Esophagus squamous epithelium (tissue), 5 donors: ENCODE measurements around the gene WNK2. TPM values are rescaled to one million over a fixed set of nuclear protein-coding genes. Genes with fewer than 3 reads are reported as not detected.

ENCODE experiments used
- DNase-seq: peaks from one replicate; lab custom pipeline; 2025; lab: John Stamatoyannopoulos, UW
- H3K27ac ChIP-seq, 4 donors: fragments of 200-600 bp; sonication (generic); one replicate each; pipeline ENCODE4 v1.5.1; 2016 to 2019; ENCODE audit warnings: mild to moderate bottlenecking in 1 of 4
- H3K27me3 ChIP-seq, 4 donors: fragments of 200-600 bp; sonication (generic); 1 replicate in 3 of 4; 2 replicates in 1 of 4; pipeline versions ENCODE4 v1.5.1 to v1.6.0; 2017 to 2021; ENCODE audit warnings: antibody characterized with exemption in 1 of 4
- H3K36me3 ChIP-seq, 3 donors: fragments of 200-600 bp; sonication (generic); one replicate each; pipeline ENCODE4 v1.5.1; 2016 to 2019
- H3K4me1 ChIP-seq, 3 donors: fragments of 200-600 bp; sonication (generic); one replicate each; pipeline ENCODE4 v1.5.1; 2017 to 2019
- H3K4me3 ChIP-seq, 4 donors: fragments of 200-600 bp; sonication (generic); 1 replicate in 3 of 4; 2 replicates in 1 of 4; pipeline ENCODE4 v1.5.1; 2016 to 2019; ENCODE audit warnings: mild to moderate bottlenecking in 2 of 4, moderate library complexity in 1 of 4
- H3K9me3 ChIP-seq, 3 donors: fragments of 200-600 bp; sonication (generic); one replicate each; pipeline ENCODE4 v1.5.1; 2016 to 2019
- CTCF ChIP-seq, 6 experiments: fragments of 450-650 bp in 4 of 6; fragments of 200-600 bp in 2 of 6; sonication (generic) in 2 of 6; IDR thresholded peaks; one replicate each; pipeline ENCODE4 v1.5.1; 2016 to 2019; ENCODE audit warnings: antibody characterized with exemption in 6 of 6, mild to moderate bottlenecking in 4 of 6, moderate library complexity in 4 of 6
- POLR2A ChIP-seq, 4 donors: fragments of 450-650 bp; IDR thresholded peaks; one replicate each; pipeline ENCODE4 v1.6.1; 2017; ENCODE audit warnings: antibody characterized with exemption in 4 of 4, mild to moderate bottlenecking in 4 of 4, moderate library complexity in 3 of 4
- WGBS, 2 donors: methylation state at CpG; one replicate each; pipeline ENCODE4 v1.1.5; 2018; 5-methylcytosine and 5-hydroxymethylcytosine counted together
- intact Hi-C: fragments of 100-400 bp; cut with DNase I; formaldehyde crosslinking; loops from one replicate; pipeline ENCODE4 v1.15.0; 2022
- total RNA-seq, 4 donors: library from RNA; depleted of rRNA; stranded (reverse); fragments of >200 nt; gene quantifications; one replicate each; pipeline ENCODE4 v1.1.0, GENCODE V29; 2016
- donor health status: DM: yes; HTN: yes; CAD: no.

Gene WNK2
- total RNA-seq, 4 donors from 2014 or later: 0.40 to 8.8 (median 5.2) TPM

- TF ChIP-seq CTCF (IDR thresholded peaks at IDR 0.05) (no peak), POLR2A (IDR thresholded peaks at IDR 0.05) (no peak)
- Histone ChIP-seq H3K27ac (no peak overlapping the region), H3K27me3 (peaks cover 0 to 20% (median 0%) of the 10 kb centered on the region in 4 donors), H3K4me1 (no peaks in the 10 kb centered on the region), H3K9me3 (no peaks in the 10 kb centered on the region), H3K4me3 (no peak overlapping the region), H3K36me3 (no peaks in the 10 kb centered on the region)
- no peak for DNase-seq
- WGBS, 2 donors: 53 to 76% methylated on average over 5 to 10 of the region's 12 CpGs
- intact Hi-C loops: loop anchor here (5.0 kb wide), 1 partner anchor 138 kb away; no protein-coding TSS in a partner anchor
These were observed 116.7 kb downstream of the WNK2 start for GRCh38 chr9:93300585-93301081.

GRCh38 chr9:93301291-93301811 lies 117.4 kb downstream of the WNK2 start:
- intact Hi-C loops: loop anchor here (5.0 kb wide), 1 partner anchor 139 kb away; no protein-coding TSS in a partner anchor
- Histone ChIP-seq H3K27me3 (peaks cover 0 to 19% (median 0%) of the 10 kb centered on the region in 4 donors), H3K36me3 (no peaks in the 10 kb centered on the region), H3K4me1 (no peaks in the 10 kb centered on the region), H3K27ac (no peak overlapping the region), H3K9me3 (no peaks in the 10 kb centered on the region), H3K4me3 (no peak overlapping the region)
- WGBS, 2 donors: 82 to 83% methylated on average over 8 to 15 of the region's 17 CpGs
- DNase-seq: no peak
- no peak for TF ChIP-seq POLR2A (IDR thresholded peaks at IDR 0.05)
- no peak for TF ChIP-seq CTCF (IDR thresholded peaks at IDR 0.05)

- intact Hi-C loops: loop anchor here (5.0 kb wide), 1 partner anchor 140 kb away; no protein-coding TSS in a partner anchor
- H3K4me1 ChIP-seq: no peaks in the 10 kb centered on the region
- no peak overlapping the region for H3K27ac ChIP-seq
- no peak overlapping the region for H3K4me3 ChIP-seq
- no peaks in the 10 kb centered on the region for H3K36me3 ChIP-seq
- H3K27me3 ChIP-seq: peaks cover 0 to 13% (median 0%) of the 10 kb centered on the region in 4 donors
- DNase-seq: no peak
- 86 to 88% methylated on average over 13 to 15 of the region's 16 CpGs for WGBS, 2 donors
- TF ChIP-seq CTCF (IDR thresholded peaks at IDR 0.05) (no peak), POLR2A (IDR thresholded peaks at IDR 0.05) (no peak)
- no peaks in the 10 kb centered on the region for H3K9me3 ChIP-seq
These were observed 118.1 kb downstream of the WNK2 start for GRCh38 chr9:93301911-93302541.

- intact Hi-C loops: loop anchor here (5.0 kb wide), 1 partner anchor 140 kb away; no protein-coding TSS in a partner anchor
- no peak overlapping the region for H3K4me3 ChIP-seq
- DNase-seq: no peak
- H3K27me3 ChIP-seq: peaks cover 0 to 6% (median 0%) of the 10 kb centered on the region in 4 donors
- TF ChIP-seq POLR2A (IDR thresholded peaks at IDR 0.05) (no peak), CTCF (IDR thresholded peaks at IDR 0.05) (peak; percentile 22 to 54 (median 40))
- WGBS, 2 donors: 61 to 87% methylated on average over 3 to 6 of the region's 6 CpGs
- H3K27ac ChIP-seq: no peak overlapping the region
- H3K4me1 ChIP-seq: no peaks in the 10 kb centered on the region
- H3K36me3 ChIP-seq: no peaks in the 10 kb centered on the region
- H3K9me3 ChIP-seq: no peaks in the 10 kb centered on the region
These were observed 118.8 kb downstream of the WNK2 start for GRCh38 chr9:93302586-93303257.
